Keratinocyte (primary cell): ENCODE results near the gene PTPRF. TPM values are rescaled to one million over a fixed set of nuclear protein-coding genes. Genes with fewer than 3 reads are reported as not detected.

ENCODE experiments used
- DNase-seq: peaks from one replicate; pipeline ENCODE4 v3.0.0-alpha.2; 2011; ENCODE audit warnings: low read depth, missing footprints, low spot score
- FAIRE-seq: peaks from 2 replicates; lab custom pipeline; 2011; peaks lifted over from hg19 to GRCh38; lab: Jason Lieb, UNC
- H2AFZ ChIP-seq: 2 replicates; pipeline ENCODE4 v1.6.0; 2012; ENCODE audit warnings: low read length, control low read depth, inconsistent platforms; ENCODE audit not compliant: control insufficient read depth
- H3K27ac ChIP-seq: 2 replicates; pipeline ENCODE4 v1.5.1; 2011; ENCODE audit warnings: low read length; ENCODE audit not compliant: control insufficient read depth, insufficient read depth
- H3K27me3 ChIP-seq: 3 replicates; pipeline ENCODE4 v1.6.0; 2011; ENCODE audit warnings: low read length; ENCODE audit not compliant: control insufficient read depth, insufficient read depth; ENCODE audit errors: extremely low read depth
- H3K36me3 ChIP-seq, 2 experiments: 2 replicates in 1 of 2; 3 replicates in 1 of 2; pipeline ENCODE4 v1.5.1; 2011; ENCODE audit warnings: low read length in 2 of 2, mild to moderate bottlenecking in 1 of 2; ENCODE audit not compliant: control insufficient read depth in 2 of 2, insufficient read depth in 2 of 2; ENCODE audit errors: extremely low read depth in 1 of 2
- H3K4me1 ChIP-seq: 3 replicates; pipeline ENCODE4 v1.5.1; 2011; ENCODE audit warnings: low read length; ENCODE audit not compliant: control insufficient read depth, insufficient read depth; ENCODE audit errors: extremely low read depth
- H3K4me2 ChIP-seq: 3 replicates; pipeline ENCODE4 v1.6.0; 2011; ENCODE audit warnings: low read depth, low read length; ENCODE audit not compliant: control insufficient read depth, insufficient read depth; ENCODE audit errors: extremely low read depth
- H3K4me3 ChIP-seq, 3 experiments: fragments of 200-600 bp in 1 of 3; sonication (generic) in 1 of 3; 2 replicates in 2 of 3; 3 replicates in 1 of 3; pipeline ENCODE4 v1.5.1; 2011 to 2016; ENCODE audit warnings: low read length in 3 of 3, mild to moderate bottlenecking in 3 of 3, control low read depth in 2 of 3, inconsistent platforms in 1 of 3, low read depth in 1 of 3, mixed read lengths in 1 of 3, mixed run types in 1 of 3, moderate library complexity in 1 of 3; ENCODE audit not compliant: control insufficient read depth in 2 of 3, insufficient read depth in 2 of 3; ENCODE audit errors: extremely low read depth in 1 of 3
- H3K79me2 ChIP-seq: 2 replicates; pipeline ENCODE4 v1.6.0; 2012; ENCODE audit warnings: low read length; ENCODE audit not compliant: control insufficient read depth, insufficient read depth
- H3K9ac ChIP-seq: 3 replicates; pipeline ENCODE4 v1.6.0; 2011; ENCODE audit warnings: low read length; ENCODE audit not compliant: control insufficient read depth, insufficient read depth; ENCODE audit errors: extremely low read depth
- H3K9me1 ChIP-seq: 3 replicates; pipeline ENCODE4 v1.6.0; 2011; ENCODE audit warnings: low read length; ENCODE audit not compliant: control insufficient read depth, insufficient read depth; ENCODE audit errors: extremely low read depth
- H3K9me3 ChIP-seq: 2 replicates; pipeline ENCODE4 v1.5.1; 2012; ENCODE audit warnings: low read depth, low read length; ENCODE audit not compliant: control insufficient read depth
- H4K20me1 ChIP-seq: 3 replicates; pipeline ENCODE4 v1.6.0; 2011; ENCODE audit warnings: low read length; ENCODE audit not compliant: control insufficient read depth, insufficient read depth; ENCODE audit errors: extremely low read depth
- CTCF ChIP-seq, 3 experiments: IDR thresholded peaks in 1 of 3; conservative IDR thresholded peaks in 1 of 3; optimal IDR thresholded peaks in 1 of 3; 2 replicates in 2 of 3; 3 replicates in 1 of 3; pipeline versions ENCODE3 to v1.5.1; 2011; ENCODE audit warnings: low read length in 3 of 3, mild to moderate bottlenecking in 3 of 3, moderate library complexity in 2 of 3, control low read depth in 1 of 3, inconsistent platforms in 1 of 3; ENCODE audit not compliant: insufficient read depth in 2 of 3; ENCODE audit errors: extremely low read depth in 1 of 3
- EZH2 ChIP-seq: IDR thresholded peaks from one replicate; pipeline ENCODE4 v1.6.1; 2012; ENCODE audit warnings: inconsistent platforms, mild to moderate bottlenecking, low read length, moderate library complexity
- dilution Hi-C: fragments of 300-500 bp; cut with MboI; formaldehyde crosslinking; loops from one replicate; pipeline ENCODE4 v1.7.0; 2020; ENCODE audit warnings: low sequenced_read_pairs; ENCODE audit not compliant: extremely low pct_ligation_motif_present
- polyA plus RNA-seq, 5 experiments: library from polyadenylated mRNA; depleted of rRNA in 3 of 5; stranded (reverse) in 3 of 5; stranded (forward) in 1 of 5; unstranded in 1 of 5; fragments of >200 nt; gene quantifications; 1 replicate in 1 of 5; 2 replicates in 3 of 5; 3 replicates in 1 of 5; pipeline versions ENCODE4 v1.2.1 to v1.2.3, GENCODE V29; 2011 to 2012; ENCODE audit warnings: missing spikeins in 2 of 5, low read depth in 1 of 5, low replicate concordance in 1 of 5

PTPRF gene
- polyA plus RNA-seq, 1 donor (not counting 4 experiments of a cell fraction or from before 2014, with no cell fraction given) = 161 TPM

- H4K20me1 ChIP-seq = no peaks in the 10 kb centered on the region
- TF ChIP-seq EZH2 (no peak), CTCF (optimal IDR thresholded peaks at IDR 0.05 in 1 of 3, IDR thresholded peaks at IDR 0.05 in 1 of 3, conservative IDR thresholded peaks at IDR 0.05 in 1 of 3; ENCODE audit: extremely low read depth in 1 of 3, insufficient read depth in 2 of 3, low read length in 3 of 3) (no peak)
- no peaks in the 10 kb centered on the region for H3K27me3 ChIP-seq
- H3K27ac ChIP-seq = no peak overlapping the region
- DNase-seq (no peak), FAIRE-seq (no peak)
- peaks cover 8% of the 10 kb centered on the region for H3K4me1 ChIP-seq
- H3K9me1 ChIP-seq = no peaks in the 10 kb centered on the region
- dilution Hi-C loops = no loop called here
- H3K4me3 ChIP-seq = no peak overlapping the region
- no peak overlapping the region for H3K9ac ChIP-seq
- H3K9me3 ChIP-seq = no peaks in the 10 kb centered on the region
- no peak overlapping the region for H3K4me2 ChIP-seq
- no peaks in the 10 kb centered on the region for H3K79me2 ChIP-seq
- no peaks in the 10 kb centered on the region for H3K36me3 ChIP-seq
- H2AFZ ChIP-seq = peak overlapping the region; percentile 10
Observed at GRCh38 chr1:43482215-43482614, 48.5 kb upstream of the PTPRF start.

- H3K4me3 ChIP-seq = no peak overlapping the region
- no peaks in the 10 kb centered on the region for H3K27me3 ChIP-seq
- no peak for FAIRE-seq
- no peak for DNase-seq
- H3K36me3 ChIP-seq = no peaks in the 10 kb centered on the region
- no peaks in the 10 kb centered on the region for H3K4me1 ChIP-seq
- H3K9me3 ChIP-seq = no peaks in the 10 kb centered on the region
- H3K79me2 ChIP-seq = no peaks in the 10 kb centered on the region
- H4K20me1 ChIP-seq = no peaks in the 10 kb centered on the region
- H3K27ac ChIP-seq = no peak overlapping the region
- no peak overlapping the region for H2AFZ ChIP-seq
- no peak overlapping the region for H3K4me2 ChIP-seq
- dilution Hi-C loops = no loop called here
- H3K9ac ChIP-seq = no peak overlapping the region
- no peak for TF ChIP-seq CTCF (optimal IDR thresholded peaks at IDR 0.05 in 1 of 3, IDR thresholded peaks at IDR 0.05 in 1 of 3, conservative IDR thresholded peaks at IDR 0.05 in 1 of 3; ENCODE audit: extremely low read depth in 1 of 3, insufficient read depth in 2 of 3, low read length in 3 of 3)
- no peak for TF ChIP-seq EZH2
- no peaks in the 10 kb centered on the region for H3K9me1 ChIP-seq
Observed at GRCh38 chr1:43484367-43484766, 46.3 kb upstream of the PTPRF start.
